ENCODE measurements around the gene PSMC5. TPM values are rescaled to one million over a fixed set of nuclear protein-coding genes. Genes with fewer than 3 reads are reported as not detected.
"Not testable (repeated sequence)": the region's sequence is repeated elsewhere in the genome, so short reads cannot be mapped to it uniquely, and the experiment has no call there.

PSMC5 gene
- total RNA-seq, 2 experiments from 2014 or later, result 155 to 157 TPM

DNA sequence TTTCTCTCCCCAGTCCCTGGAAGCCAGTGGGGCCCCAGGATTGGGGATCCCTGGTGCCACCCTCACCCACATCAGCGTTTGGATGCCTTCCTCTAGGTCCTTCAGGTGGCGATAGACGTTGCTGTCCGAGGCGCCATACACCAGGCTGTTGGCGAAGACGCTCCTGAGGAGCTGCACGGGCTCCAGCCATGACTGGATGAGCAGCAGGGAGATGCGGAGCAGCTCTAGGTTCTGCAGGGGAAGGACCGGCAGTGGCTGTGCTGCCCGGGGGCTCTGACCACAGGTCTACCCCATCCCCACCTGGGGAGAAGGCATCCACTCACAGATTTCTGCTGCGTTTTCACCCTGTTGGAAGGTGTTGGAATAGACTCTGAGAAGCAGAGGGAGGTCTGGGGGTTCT, 53.5 kb downstream of the PSMC5 start:
- no peak for ATAC-seq
- H3K9me3 Mint-ChIP-seq, result no peaks in the 10 kb centered on the region
- POLR2A ChIA-PET, result no interaction called here
- TF ChIP-seq, protein P1, sequence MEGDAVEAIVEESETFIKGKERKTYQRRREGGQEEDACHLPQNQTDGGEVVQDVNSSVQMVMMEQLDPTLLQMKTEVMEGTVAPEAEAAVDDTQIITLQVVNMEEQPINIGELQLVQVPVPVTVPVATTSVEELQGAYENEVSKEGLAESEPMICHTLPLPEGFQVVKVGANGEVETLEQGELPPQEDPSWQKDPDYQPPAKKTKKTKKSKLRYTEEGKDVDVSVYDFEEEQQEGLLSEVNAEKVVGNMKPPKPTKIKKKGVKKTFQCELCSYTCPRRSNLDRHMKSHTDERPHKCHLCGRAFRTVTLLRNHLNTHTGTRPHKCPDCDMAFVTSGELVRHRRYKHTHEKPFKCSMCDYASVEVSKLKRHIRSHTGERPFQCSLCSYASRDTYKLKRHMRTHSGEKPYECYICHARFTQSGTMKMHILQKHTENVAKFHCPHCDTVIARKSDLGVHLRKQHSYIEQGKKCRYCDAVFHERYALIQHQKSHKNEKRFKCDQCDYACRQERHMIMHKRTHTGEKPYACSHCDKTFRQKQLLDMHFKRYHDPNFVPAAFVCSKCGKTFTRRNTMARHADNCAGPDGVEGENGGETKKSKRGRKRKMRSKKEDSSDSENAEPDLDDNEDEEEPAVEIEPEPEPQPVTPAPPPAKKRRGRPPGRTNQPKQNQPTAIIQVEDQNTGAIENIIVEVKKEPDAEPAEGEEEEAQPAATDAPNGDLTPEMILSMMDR (IDR thresholded peaks at IDR 0.05), result no peak
- H3K4me3 Mint-ChIP-seq, result no peak overlapping the region
- intact Hi-C loops (cut with micrococcal nuclease), result no loop called here
- no peaks in the 10 kb centered on the region for H3K27me3 Mint-ChIP-seq
- DNase-seq, result no peak
- CTCF ChIA-PET, result interaction anchor here (1.0 to 1.3 kb wide), 3 partner anchors 9 to 23 kb away, joined by 3 to 5 read pairs (median 4); no protein-coding TSS in a partner anchor
- no peaks in the 10 kb centered on the region for H3K4me1 Mint-ChIP-seq (ENCODE audit: low read depth)
- no peak overlapping the region for H3K27ac Mint-ChIP-seq
- H3K36me3 Mint-ChIP-seq (ENCODE audit: low read depth), result no peaks in the 10 kb centered on the region

DNA sequence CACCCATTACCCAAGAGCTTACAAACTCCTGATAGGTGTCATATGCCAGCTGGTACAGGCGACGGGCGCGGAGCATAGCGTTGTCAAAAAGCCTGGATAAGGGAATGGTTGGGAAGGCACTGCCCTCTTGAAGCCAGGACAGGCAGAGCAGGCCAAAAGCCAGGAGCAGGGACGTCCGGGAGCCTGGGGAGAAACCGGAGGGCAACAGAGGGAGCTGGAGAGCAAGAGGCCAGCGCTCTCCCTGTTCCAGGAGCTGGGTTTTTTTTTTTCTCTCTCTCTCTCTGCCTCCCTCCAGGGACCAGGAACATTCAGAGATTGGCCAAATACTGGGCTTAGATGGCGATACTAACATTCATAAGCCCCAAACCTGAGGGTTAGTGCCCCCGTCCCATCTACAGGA, 54.1 kb downstream of the PSMC5 start:
- H3K4me3 Mint-ChIP-seq; H3K36me3 Mint-ChIP-seq (ENCODE audit: low read depth); H3K27me3 Mint-ChIP-seq; H3K9me3 Mint-ChIP-seq; H3K27ac Mint-ChIP-seq; ATAC-seq; H3K4me1 Mint-ChIP-seq (ENCODE audit: low read depth); POLR2A ChIA-PET; intact Hi-C loops (cut with micrococcal nuclease); DNase-seq: not testable (repeated sequence)
- CTCF ChIA-PET, result interaction anchor here (0.6 to 1.7 kb wide), 8 partner anchors 9 to 69 kb away, joined by 3 to 11 read pairs (median 4); partner anchors contain the start of gene CSHL1

Other genes starting within 250 kb of the PSMC5 start
- gene TACO1, start 226.5 kb upstream of the PSMC5 start, total RNA-seq, result 10 to 100 TPM; 27.0 to 30.4 TPM
- 10 to 100 TPM; 20.6 to 22.5 TPM for gene MAP3K3, start 205.0 kb upstream of the PSMC5 start, total RNA-seq
- gene LIMD2, start 127.3 kb upstream of the PSMC5 start, total RNA-seq, result 100 to 1,000 TPM; 143 to 145 TPM
- 10 to 100 TPM; 44.8 to 48.8 TPM for gene STRADA, start 85.6 kb upstream of the PSMC5 start, total RNA-seq
- gene CCDC47, start 53.8 kb upstream of the PSMC5 start, total RNA-seq, result 10 to 100 TPM; 63.0 to 64.4 TPM
- 10 to 100 TPM; 91.9 to 96.0 TPM for gene DDX42, start 53.3 kb upstream of the PSMC5 start, total RNA-seq
- gene FTSJ3, start 232 bp downstream of the PSMC5 start, total RNA-seq, result 10 to 100 TPM; 58.3 to 60.9 TPM
- 100 to 1,000 TPM in 1 of 2 experiments, 10 to 100 TPM in 1; 99.4 to 103 TPM for gene SMARCD2, start 15.3 kb downstream of the PSMC5 start, total RNA-seq
- not detected for gene CSH2, start 46.2 kb downstream of the PSMC5 start, total RNA-seq
- gene GH2, start 54.5 kb downstream of the PSMC5 start, total RNA-seq, result not detected
- gene CSH1, start 69.1 kb downstream of the PSMC5 start, total RNA-seq, result not detected
- not detected for gene CSHL1, start 83.8 kb downstream of the PSMC5 start, total RNA-seq
- not detected for gene GH1, start 91.4 kb downstream of the PSMC5 start, total RNA-seq
- 10 to 100 TPM; 28.4 to 31.6 TPM for gene CD79B, start 104.9 kb downstream of the PSMC5 start, total RNA-seq
- under 1 TPM; 0.20 to 0.23 TPM for gene SCN4A, start 145.5 kb downstream of the PSMC5 start, total RNA-seq
- 1 to 10 TPM in 1 of 2 experiments, under 1 TPM in 1; 0.74 to 2.5 TPM for gene PRR29, start 170.9 kb downstream of the PSMC5 start, total RNA-seq
- gene ICAM2, start 193.2 kb downstream of the PSMC5 start, total RNA-seq, result 10 to 100 TPM; 53.3 to 53.7 TPM